C4-2B (cell line): ENCODE data around the gene IDI1.
"Not testable (repeated sequence)": the region's sequence is repeated elsewhere in the genome, so short reads cannot be mapped to it uniquely, and the experiment has no call there.

Experiments
- H3K27ac ChIP-seq: fragments of 450-650 bp; 2 replicates; pipeline ENCODE4 v1.5.1; 2017
- CTCF ChIP-seq: fragments of 450-650 bp; conservative IDR thresholded peaks from 2 replicates; pipeline ENCODE4 v1.5.1; 2017; ENCODE audit warnings: mild to moderate bottlenecking
- ZFX ChIP-seq: fragments of 450-650 bp; IDR thresholded peaks from 2 replicates; pipeline ENCODE4 v1.6.1; 2017

Gene IDI1

DNA sequence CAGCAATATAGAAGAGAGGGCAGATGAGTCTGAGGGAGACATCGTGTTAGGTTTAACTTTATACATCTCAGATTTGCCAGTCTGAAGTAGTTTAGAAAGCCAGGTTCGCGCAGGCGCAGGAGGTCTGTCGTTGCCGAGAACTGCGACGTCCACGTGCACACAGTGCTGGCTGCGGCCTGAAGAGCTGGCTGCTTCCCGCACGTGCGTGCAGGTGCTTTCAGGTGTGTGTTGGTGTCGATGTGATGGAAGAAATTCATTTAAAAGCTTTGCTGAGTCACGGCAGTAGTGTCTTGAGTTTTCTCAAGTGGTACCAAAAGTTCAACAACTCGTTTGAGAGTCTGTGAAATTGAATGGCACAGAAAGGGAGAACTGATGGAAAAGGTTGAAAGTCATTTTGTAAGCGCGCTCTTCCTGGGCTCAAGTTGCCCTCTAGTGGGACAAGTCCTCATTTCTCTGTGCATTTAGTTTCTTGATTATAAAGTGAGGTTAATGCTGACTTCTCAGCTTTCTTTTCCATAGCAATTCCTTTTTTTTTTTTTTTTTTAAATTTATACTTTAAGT, 25.9 kb upstream of the IDI1 start:
- no peak overlapping the region for H3K27ac ChIP-seq
- TF ChIP-seq CTCF (peak; percentile 30), ZFX (no peak)

DNA sequence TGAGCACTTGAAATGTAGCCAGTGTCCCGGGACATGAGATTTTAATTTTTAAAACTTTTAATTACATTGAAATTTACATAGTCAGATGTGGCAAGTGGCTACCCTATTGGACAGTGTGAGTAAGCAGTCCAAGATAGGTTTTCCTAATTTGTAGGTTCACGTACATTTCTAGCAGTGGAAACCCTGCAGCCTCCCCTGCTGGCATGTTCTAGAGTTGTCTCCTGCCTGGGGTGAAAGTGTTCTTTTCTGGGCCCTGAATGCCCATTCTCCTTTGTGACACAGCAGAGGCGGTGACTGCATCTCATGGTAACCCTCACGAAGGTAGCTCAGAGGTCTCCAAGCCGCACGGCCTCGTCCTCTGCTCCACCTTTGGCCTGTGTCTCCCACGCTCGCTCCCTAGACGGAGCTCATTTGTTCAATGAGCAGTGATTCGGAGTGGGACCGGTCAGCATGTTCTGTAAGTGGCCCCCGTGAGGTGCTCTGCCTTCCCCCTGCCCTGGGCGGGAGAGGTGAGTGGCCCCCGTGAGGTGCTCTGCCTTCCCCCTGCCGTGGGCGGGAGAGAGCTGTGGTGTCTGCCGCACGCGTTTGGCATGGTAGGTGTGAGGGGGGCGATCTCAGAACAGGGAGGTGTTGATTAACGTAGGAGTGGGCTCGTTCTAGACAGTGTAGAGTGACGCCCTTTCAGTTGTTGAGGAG, 25.3 kb upstream of the IDI1 start:
- H3K27ac ChIP-seq = no peak overlapping the region

DNA sequence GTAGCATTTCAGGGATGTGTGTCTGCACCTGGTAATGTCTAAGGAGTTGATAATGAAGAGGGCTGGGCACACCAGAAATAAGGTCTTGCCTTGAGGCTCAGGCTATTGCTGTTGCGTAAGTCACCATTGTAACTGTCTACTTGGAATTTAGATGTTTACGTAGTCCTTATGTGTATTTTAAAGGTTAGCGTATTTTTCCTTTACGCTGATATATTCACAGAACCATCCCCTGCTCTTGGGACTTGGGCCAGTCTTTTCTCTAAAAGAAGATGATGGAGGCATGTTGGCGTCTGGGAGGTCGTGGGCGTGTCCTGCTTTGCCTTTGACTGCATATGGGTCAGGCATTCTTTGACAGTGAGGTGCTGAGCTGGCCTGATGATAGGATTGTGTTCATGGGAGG, 22.0 kb upstream of the IDI1 start:
- TF ChIP-seq CTCF (no peak), ZFX (no peak)
- no peak overlapping the region for H3K27ac ChIP-seq

More for the DNA sequence above, 25.3 kb upstream of the IDI1 start:
- TF ChIP-seq CTCF (no peak), ZFX (no peak)

- no peak for TF ChIP-seq ZFX
- TF ChIP-seq CTCF = no peak
- no peak overlapping the region for H3K27ac ChIP-seq
Measured at GRCh38 chr10:1068380-1069361, 19.8 kb upstream of the IDI1 start.

- not testable (repeated sequence) for H3K27ac ChIP-seq
Measured at GRCh38 chr10:1066734-1067133, 17.8 kb upstream of the IDI1 start.

- no peak overlapping the region for H3K27ac ChIP-seq
- no peak for TF ChIP-seq ZFX
- TF ChIP-seq CTCF = no peak
Measured at GRCh38 chr10:1064964-1065247, 16.0 kb upstream of the IDI1 start.

DNA sequence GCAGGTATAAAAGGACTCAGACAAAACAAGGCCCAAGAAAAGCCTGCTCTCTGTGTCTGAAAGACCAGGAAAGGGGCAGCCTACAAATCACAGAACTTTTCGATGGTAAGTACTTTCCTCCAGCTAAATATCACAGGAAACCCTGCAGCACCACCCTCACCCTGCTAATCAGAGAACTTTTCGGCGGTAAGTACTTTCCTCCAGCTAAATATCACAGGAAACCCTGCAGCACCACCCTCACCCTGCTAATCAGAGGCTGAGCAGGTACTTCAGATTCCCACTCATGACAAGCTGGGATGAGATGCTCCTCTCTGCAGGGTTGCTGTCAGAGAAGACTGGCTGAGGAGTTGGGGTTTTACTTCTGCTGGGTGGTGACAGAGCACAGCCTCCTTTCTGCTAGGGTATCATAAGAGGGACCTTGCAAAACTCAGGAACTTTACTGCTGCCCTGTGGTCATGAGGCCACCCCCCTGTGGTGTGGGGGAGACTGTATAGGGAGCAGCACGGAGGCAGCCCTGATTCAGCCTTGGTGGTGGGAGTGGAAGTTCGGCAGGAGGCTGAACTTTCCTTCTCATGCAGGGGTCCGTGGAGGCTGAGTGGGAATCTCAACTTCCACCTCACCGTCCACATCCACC, 14.4 kb upstream of the IDI1 start:
- H3K27ac ChIP-seq = no peak overlapping the region
- no peak for TF ChIP-seq ZFX
- no peak for TF ChIP-seq CTCF
